GM21737 (cell line): Measurements from ENCODE around the gene STIP1.
A peak's percentile ranks its signal among the peaks of the same experiment; 100 is the strongest.

Experiments
- ATAC-seq: cut with Tn5 transposase; IDR thresholded peaks from one replicate; pipeline ENCODE4 v1.9.1; 2021; ENCODE audit warnings: mild to moderate bottlenecking, moderate library complexity; ENCODE audit not compliant: unreplicated experiment

The STIP1 gene

GRCh38 chr11:64185693-64186491 lies at the start of gene STIP1:
Gene STIP1 (plus strand): TSS chr11:64186171. CDS start chr11:64186262, 91 bp downstream.
- peak; percentile 86 for ATAC-seq

GRCh38 chr11:64136765-64137441 lies 49.1 kb upstream of the STIP1 start:
- ATAC-seq = no peak

- ATAC-seq = no peak
These were observed 47.6 kb upstream of the STIP1 start for GRCh38 chr11:64138398-64138797.

- no peak for ATAC-seq
These were observed 46.9 kb upstream of the STIP1 start for GRCh38 chr11:64139049-64139448.

- no peak for ATAC-seq
These were observed 45.9 kb upstream of the STIP1 start for GRCh38 chr11:64140082-64140481.

- no peak for ATAC-seq
These were observed 44.7 kb upstream of the STIP1 start for GRCh38 chr11:64141081-64141783.

- no peak for ATAC-seq
These were observed 41.1 kb upstream of the STIP1 start for GRCh38 chr11:64144587-64145472.

GRCh38 chr11:64146036-64146955 lies 39.7 kb upstream of the STIP1 start:
- no peak for ATAC-seq

GRCh38 chr11:64148226-64148916 lies 37.6 kb upstream of the STIP1 start:
- ATAC-seq = no peak

- ATAC-seq = no peak
These were observed 36.9 kb upstream of the STIP1 start for GRCh38 chr11:64148917-64149617.

GRCh38 chr11:64150051-64150450 lies 35.9 kb upstream of the STIP1 start:
- ATAC-seq = no peak

GRCh38 chr11:64150481-64151239 lies 35.3 kb upstream of the STIP1 start:
- ATAC-seq = no peak

GRCh38 chr11:64151337-64151736 lies 34.6 kb upstream of the STIP1 start:
- ATAC-seq = no peak

- no peak for ATAC-seq
These were observed 32.9 kb upstream of the STIP1 start for GRCh38 chr11:64152841-64153691.

GRCh38 chr11:64153812-64154211 lies 32.2 kb upstream of the STIP1 start:
- ATAC-seq = no peak

GRCh38 chr11:64156235-64157011 lies 29.5 kb upstream of the STIP1 start:
- no peak for ATAC-seq
